Common myeloid progenitor, CD34-positive (primary cell): ENCODE measurements around the gene ACE.

ENCODE experiments used
- CTCF ChIA-PET: fragments of 350-600 bp; sonication (Branson Sonifier 250); formaldehyde crosslinking; loops from one replicate; lab custom pipeline; 2021; ENCODE audit warnings: antibody characterized with exemption; lab: Charles Lee
- POLR2A ChIA-PET: fragments of 350-600 bp; sonication (Branson Sonifier 250); formaldehyde crosslinking; loops from one replicate; lab custom pipeline; 2021; ENCODE audit warnings: antibody characterized with exemption; lab: Charles Lee
- DNase-seq, 3 donors: peaks; one replicate each; pipeline versions ENCODE4 v3.0.0 to v3.0.0-alpha.2; 2013
- H3K27ac ChIP-seq, 2 experiments: 1 replicate in 1 of 2; 2 replicates in 1 of 2; pipeline ENCODE4 v1.7.0; 2013; ENCODE audit warnings: inconsistent platforms in 2 of 2, low read length in 2 of 2, mild to moderate bottlenecking in 2 of 2, low read depth in 1 of 2, moderate library complexity in 1 of 2; ENCODE audit not compliant: severe bottlenecking in 2 of 2, insufficient read depth in 1 of 2, poor library complexity in 1 of 2
- H3K27me3 ChIP-seq, 5 experiments: replicated peaks in 2 of 5; 1 replicate in 3 of 5; 2 replicates in 2 of 5; pipeline versions ENCODE4 v1.6.1 to v1.7.0; 2013; ENCODE audit warnings: low read length in 4 of 5, mild to moderate bottlenecking in 2 of 5, moderate library complexity in 2 of 5, inconsistent platforms in 1 of 5; ENCODE audit not compliant: insufficient read depth in 5 of 5, control insufficient read depth in 4 of 5
- H3K36me3 ChIP-seq, 4 experiments: 1 replicate in 2 of 4; 2 replicates in 2 of 4; pipeline versions ENCODE4 v1.6.1 to v1.7.0; 2013; ENCODE audit warnings: low read length in 3 of 4, control low read depth in 1 of 4, mild to moderate bottlenecking in 1 of 4; ENCODE audit not compliant: control insufficient read depth in 4 of 4, insufficient read depth in 4 of 4
- H3K4me1 ChIP-seq, 4 experiments: 1 replicate in 3 of 4; 2 replicates in 1 of 4; pipeline versions ENCODE4 v1.6.1 to v1.7.1; 2013; ENCODE audit warnings: low read length in 3 of 4, mild to moderate bottlenecking in 3 of 4, control low read depth in 1 of 4, inconsistent platforms in 1 of 4, moderate library complexity in 1 of 4; ENCODE audit not compliant: control insufficient read depth in 4 of 4, insufficient read depth in 4 of 4; ENCODE audit errors: control extremely low read depth in 1 of 4
- H3K4me3 ChIP-seq, 7 experiments: 1 replicate in 4 of 7; 2 replicates in 3 of 7; pipeline versions ENCODE4 v1.5.1 to v1.7.0; 2013; ENCODE audit warnings: mild to moderate bottlenecking in 7 of 7, low read length in 6 of 7, moderate library complexity in 6 of 7, inconsistent platforms in 2 of 7, low read depth in 2 of 7, control low read depth in 1 of 7; ENCODE audit not compliant: insufficient read depth in 4 of 7, control insufficient read depth in 1 of 7; ENCODE audit errors: extremely low read depth in 1 of 7
- H3K9me3 ChIP-seq, 5 experiments: 1 replicate in 4 of 5; 2 replicates in 1 of 5; pipeline versions ENCODE4 v1.6.1 to v1.7.1; 2013; ENCODE audit warnings: low read length in 4 of 5, mild to moderate bottlenecking in 2 of 5, inconsistent platforms in 1 of 5, low read depth in 1 of 5, moderate library complexity in 1 of 5; ENCODE audit not compliant: control insufficient read depth in 4 of 5, insufficient read depth in 2 of 5; ENCODE audit errors: control extremely low read depth in 1 of 5
- WGBS: methylation state at CpG from one replicate; pipeline ENCODE4 v1.1.5; 2013; ENCODE audit not compliant: insufficient coverage; 5-methylcytosine and 5-hydroxymethylcytosine counted together

Gene ACE

DNA sequence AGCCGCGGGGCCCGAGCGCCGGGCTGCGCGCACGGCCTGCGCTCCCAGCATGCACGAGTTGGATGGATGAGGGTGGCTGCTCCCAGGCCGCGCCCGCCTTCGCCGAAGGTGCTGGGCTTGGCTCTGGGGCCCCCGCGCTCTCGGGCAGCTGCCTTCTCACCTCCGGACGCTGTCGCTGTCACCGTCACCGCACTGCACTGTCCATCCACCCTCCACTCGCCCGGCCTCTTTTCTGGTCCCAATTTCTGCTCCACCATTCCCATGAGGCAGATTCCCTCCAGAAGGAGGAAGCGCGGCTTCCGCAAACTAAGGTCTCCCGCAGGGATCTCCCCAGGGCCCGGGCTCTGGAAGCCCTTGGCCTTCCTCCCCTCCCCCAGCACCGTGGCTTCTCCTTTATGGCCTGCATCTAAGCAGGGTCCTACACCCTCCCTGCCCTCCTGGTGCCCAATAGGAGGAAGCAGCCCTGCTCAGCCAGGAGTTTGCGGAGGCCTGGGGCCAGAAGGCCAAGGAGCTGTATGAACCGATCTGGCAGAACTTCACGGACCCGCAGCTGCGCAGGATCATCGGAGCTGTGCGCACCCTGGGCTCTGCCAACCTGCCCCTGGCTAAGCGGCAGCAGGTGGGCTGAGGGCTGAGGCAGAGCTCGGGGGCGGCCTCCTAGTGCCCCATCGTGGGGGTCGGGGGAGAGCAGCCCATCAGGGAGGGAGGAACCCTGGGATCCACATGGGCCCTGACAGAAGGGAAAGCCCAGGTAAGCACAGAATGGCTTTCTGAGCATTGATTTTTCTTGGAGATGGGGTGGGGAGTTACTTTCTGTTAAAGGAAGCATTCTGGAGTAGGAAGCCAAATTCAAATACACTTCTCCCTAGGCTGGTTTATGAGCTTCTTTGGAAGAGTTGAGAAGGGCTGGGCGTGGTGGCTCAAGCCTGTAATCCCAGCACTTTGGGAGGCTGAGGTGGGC, 899 bp downstream of the ACE start:
- H3K4me3 ChIP-seq: peak overlapping the region in 6 of 7 experiments; percentile 42 to 76 (median 68)
- POLR2A ChIA-PET: interaction anchor here (0.6 to 3.7 kb wide), 10 partner anchors 23 to 57 kb away, joined by 3 to 28 read pairs (median 6); partner anchors contain the start of gene CYB561

GRCh38 chr17:63478814-63479494, 2.1 kb downstream of the ACE start:
- peak overlapping the region in 1 of 7 experiments; percentile 28 for H3K4me3 ChIP-seq
- CTCF ChIA-PET: interaction anchor here (0.7 to 13.8 kb wide), 23 partner anchors 9 to 805 kb away, joined by 3 to 562 read pairs (median 4); partner anchors contain the start of gene CYB561
- 37% methylated on average over 12 of the region's 16 CpGs for WGBS
- H3K36me3 ChIP-seq: peaks cover 0 to 10% (median 0%) of the 10 kb centered on the region in 4 experiments
- peaks cover 0 to 10% (median 0%) of the 10 kb centered on the region in 5 experiments for H3K27me3 ChIP-seq
- no peak overlapping the region for H3K27ac ChIP-seq
- POLR2A ChIA-PET: interaction anchor here (0.6 to 3.7 kb wide), 5 partner anchors 32 to 53 kb away, joined by 3 to 28 read pairs (median 5); partner anchors contain the start of gene CYB561
- peak; percentile 84 to 91 (median 89) for DNase-seq
- H3K4me1 ChIP-seq: peaks cover 0 to 30% (median 29%) of the 10 kb centered on the region in 4 experiments
- no peaks in the 10 kb centered on the region for H3K9me3 ChIP-seq

More for the DNA sequence above, 899 bp downstream of the ACE start:
- Histone ChIP-seq H3K36me3 (peaks cover 0 to 5% (median 0%) of the 10 kb centered on the region in 4 experiments), H3K9me3 (no peaks in the 10 kb centered on the region), H3K27me3 (peaks cover 0 to 10% (median 0%) of the 10 kb centered on the region in 5 experiments), H3K4me1 (peaks cover 0 to 30% (median 29%) of the 10 kb centered on the region in 4 experiments), H3K27ac (no peak overlapping the region)
- DNase-seq: peak in 2 of 3 donors; percentile 26 to 30
- CTCF ChIA-PET: interaction anchor here (0.7 to 13.8 kb wide), 16 partner anchors 10 to 803 kb away, joined by 3 to 562 read pairs (median 4); partner anchors contain the start of gene CYB561
- 17% methylated on average over 43 of the region's 44 CpGs for WGBS

DNA sequence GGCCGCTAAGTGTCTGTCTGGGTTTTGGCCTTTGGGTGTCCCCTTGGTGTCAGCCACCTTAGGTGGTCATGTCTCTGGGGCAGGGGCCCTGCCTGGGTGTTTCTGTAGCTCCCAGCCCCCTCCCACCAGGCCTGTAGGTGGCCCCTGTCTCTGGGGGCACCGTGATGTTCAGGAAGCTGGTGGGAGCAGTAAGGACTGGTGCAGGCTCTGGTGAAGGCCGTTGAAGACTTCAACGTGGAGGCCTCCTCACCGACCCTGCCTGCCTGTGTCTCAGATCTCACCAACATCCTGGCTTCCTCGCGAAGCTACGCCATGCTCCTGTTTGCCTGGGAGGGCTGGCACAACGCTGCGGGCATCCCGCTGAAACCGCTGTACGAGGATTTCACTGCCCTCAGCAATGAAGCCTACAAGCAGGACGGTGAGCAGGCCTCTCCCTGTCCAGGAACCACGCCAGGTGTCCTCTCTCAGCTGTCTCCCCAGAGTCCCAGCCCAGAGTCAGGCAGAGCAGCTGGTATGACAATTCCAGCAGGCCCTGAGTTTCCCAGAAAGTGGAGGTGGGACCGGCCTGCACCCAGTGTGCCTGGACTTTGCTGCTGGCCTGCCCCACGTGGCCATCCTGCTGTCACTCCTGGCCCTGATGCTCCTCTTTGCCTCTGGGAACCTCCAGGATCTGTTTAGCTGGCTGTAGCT, 2.8 kb downstream of the ACE start:
- Histone ChIP-seq H3K4me1 (peaks cover 0 to 30% (median 29%) of the 10 kb centered on the region in 4 experiments), H3K27me3 (peaks cover 0 to 10% (median 0%) of the 10 kb centered on the region in 5 experiments), H3K9me3 (no peaks in the 10 kb centered on the region), H3K4me3 (no peak overlapping the region), H3K36me3 (peaks cover 0 to 11% (median 0%) of the 10 kb centered on the region in 4 experiments), H3K27ac (no peak overlapping the region)
- ChIA-PET CTCF (interaction anchor here (0.7 to 13.8 kb wide), 15 partner anchors 8 to 397 kb away, joined by 3 to 562 read pairs (median 5); partner anchors contain the start of gene CYB561), POLR2A (interaction anchor here (0.6 to 3.7 kb wide), 5 partner anchors 33 to 54 kb away, joined by 3 to 28 read pairs (median 5); partner anchors contain the start of gene CYB561)
- DNase-seq: no peak
- 87% methylated on average over 17 of the region's 17 CpGs for WGBS

DNA sequence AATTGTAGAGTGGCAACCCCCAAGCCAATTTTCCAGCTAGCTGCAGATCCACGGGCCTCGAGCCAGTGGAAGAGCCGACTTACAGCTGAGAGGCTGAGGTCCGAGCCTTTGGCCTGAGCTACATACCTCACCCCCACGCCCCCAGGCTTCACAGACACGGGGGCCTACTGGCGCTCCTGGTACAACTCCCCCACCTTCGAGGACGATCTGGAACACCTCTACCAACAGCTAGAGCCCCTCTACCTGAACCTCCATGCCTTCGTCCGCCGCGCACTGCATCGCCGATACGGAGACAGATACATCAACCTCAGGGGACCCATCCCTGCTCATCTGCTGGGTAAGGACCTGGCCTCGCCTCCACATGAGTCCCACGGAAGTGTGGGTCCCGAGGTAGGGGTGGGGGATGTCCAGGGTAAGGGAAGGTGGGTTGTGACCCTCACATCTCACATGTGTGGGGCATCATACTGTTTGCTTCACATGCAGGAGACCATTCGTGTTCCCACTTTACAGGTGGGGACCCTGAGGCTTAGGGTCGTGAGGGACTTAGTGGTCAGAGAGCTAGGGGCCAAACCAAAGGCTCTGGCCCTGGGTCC, 3.4 kb downstream of the ACE start:
- Histone ChIP-seq H3K4me3 (no peak overlapping the region), H3K27ac (no peak overlapping the region), H3K36me3 (peaks cover 0 to 11% (median 0%) of the 10 kb centered on the region in 4 experiments), H3K27me3 (peaks cover 0 to 10% (median 0%) of the 10 kb centered on the region in 5 experiments), H3K4me1 (peaks cover 0 to 30% (median 26%) of the 10 kb centered on the region in 4 experiments), H3K9me3 (no peaks in the 10 kb centered on the region)
- WGBS: over 99% methylated on average over 10 of the region's 21 CpGs
- ChIA-PET POLR2A (no interaction called here), CTCF (interaction anchor here (0.8 to 13.8 kb wide), 9 partner anchors 12 to 398 kb away, joined by 3 to 562 read pairs (median 14); partner anchors contain the start of gene CYB561)
- no peak for DNase-seq

DNA sequence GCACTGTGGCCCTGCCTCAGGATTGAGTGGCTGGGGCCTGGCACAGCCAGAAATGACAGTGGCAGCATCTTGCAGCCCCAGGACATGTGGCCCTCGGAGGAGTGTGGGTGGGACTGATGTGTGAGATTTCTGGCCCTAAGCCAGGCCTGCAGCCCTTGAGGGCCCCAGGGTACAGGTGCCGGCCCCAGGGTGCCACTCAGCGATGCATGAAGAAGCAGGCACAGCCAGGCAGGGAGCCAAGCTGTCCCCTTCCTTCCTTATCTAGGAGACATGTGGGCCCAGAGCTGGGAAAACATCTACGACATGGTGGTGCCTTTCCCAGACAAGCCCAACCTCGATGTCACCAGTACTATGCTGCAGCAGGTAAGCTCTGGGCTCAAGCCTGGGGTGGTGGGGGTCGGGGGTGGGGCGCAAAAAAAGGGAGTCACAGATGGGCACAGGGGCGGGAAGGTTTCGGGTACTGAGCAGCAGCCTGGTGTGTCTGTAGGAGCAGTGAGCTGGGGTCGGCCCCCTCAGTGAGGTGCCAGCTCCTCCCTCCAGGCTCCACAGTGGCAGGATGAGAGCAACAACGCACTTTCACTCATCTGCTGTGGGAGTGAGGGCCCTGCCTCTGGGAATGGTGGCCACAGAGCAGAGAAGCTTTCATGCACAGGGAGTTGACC, 4.1 kb downstream of the ACE start:
- Histone ChIP-seq H3K4me1 (peaks cover 0 to 27% (median 21%) of the 10 kb centered on the region in 4 experiments), H3K4me3 (no peak overlapping the region), H3K9me3 (no peaks in the 10 kb centered on the region), H3K36me3 (peaks cover 0 to 11% (median 0%) of the 10 kb centered on the region in 4 experiments), H3K27me3 (peaks cover 0 to 7% (median 0%) of the 10 kb centered on the region in 5 experiments), H3K27ac (no peak overlapping the region)
- ChIA-PET POLR2A (no interaction called here), CTCF (interaction anchor here (0.8 to 13.8 kb wide), 7 partner anchors 22 to 131 kb away, joined by 3 to 562 read pairs (median 14); partner anchors contain the start of gene CYB561)
- WGBS: 83% methylated on average over 9 of the region's 11 CpGs
- DNase-seq: no peak
